HG03025 (cell line): ENCODE results near the gene PDLIM3.
"Not testable (repeated sequence)": the region's sequence is repeated elsewhere in the genome, so short reads cannot be mapped to it uniquely, and the experiment has no call there.

Experiments used
- ATAC-seq: cut with Tn5 transposase; IDR thresholded peaks from one replicate; pipeline ENCODE4 v1.9.1; 2021; ENCODE audit warnings: mild to moderate bottlenecking, moderate library complexity; ENCODE audit not compliant: unreplicated experiment, low FRiP score

PDLIM3 gene

GRCh38 chr4:185554365-185555126 lies 19.2 kb upstream of the PDLIM3 start:
- no peak for ATAC-seq

- ATAC-seq = no peak
Observed at GRCh38 chr4:185552254-185552653, 16.9 kb upstream of the PDLIM3 start.

- ATAC-seq = no peak
Observed at GRCh38 chr4:185550933-185551332, 15.6 kb upstream of the PDLIM3 start.

- no peak for ATAC-seq
Observed at GRCh38 chr4:185549095-185549639, 13.9 kb upstream of the PDLIM3 start.

- ATAC-seq = no peak
Observed at GRCh38 chr4:185548587-185548986, 13.3 kb upstream of the PDLIM3 start.

- ATAC-seq = no peak
Observed at GRCh38 chr4:185546335-185546734, 11.0 kb upstream of the PDLIM3 start.

GRCh38 chr4:185542626-185543315 lies 7.5 kb upstream of the PDLIM3 start:
- ATAC-seq = no peak

GRCh38 chr4:185541251-185541727 lies 6.0 kb upstream of the PDLIM3 start:
- ATAC-seq = no peak

- no peak for ATAC-seq
Observed at GRCh38 chr4:185540487-185541120, 5.3 kb upstream of the PDLIM3 start.

- ATAC-seq = no peak
Observed at GRCh38 chr4:185540040-185540439, 4.7 kb upstream of the PDLIM3 start.

GRCh38 chr4:185538806-185539205 lies 3.5 kb upstream of the PDLIM3 start:
- ATAC-seq = no peak

GRCh38 chr4:185536411-185536709 lies 1.1 kb upstream of the PDLIM3 start:
- ATAC-seq = no peak

- no peak for ATAC-seq
Observed at GRCh38 chr4:185535612-185536410, 504 bp upstream of the PDLIM3 start.

- no peak for ATAC-seq
Observed at GRCh38 chr4:185534511-185534865, 819 bp downstream of the PDLIM3 start.

GRCh38 chr4:185532795-185533324 lies 2.4 kb downstream of the PDLIM3 start:
- ATAC-seq = no peak

GRCh38 chr4:185532293-185532692 lies 3.0 kb downstream of the PDLIM3 start:
- no peak for ATAC-seq

- not testable (repeated sequence) for ATAC-seq
Observed at GRCh38 chr4:185531654-185532053, 3.7 kb downstream of the PDLIM3 start.

- no peak for ATAC-seq
Observed at GRCh38 chr4:185529413-185529812, 5.9 kb downstream of the PDLIM3 start.

GRCh38 chr4:185524888-185525863 lies 10.1 kb downstream of the PDLIM3 start:
- ATAC-seq = no peak
